K562 (cell line): ENCODE measurements around the gene TMEM116. TPM values are rescaled to one million over a fixed set of nuclear protein-coding genes. Genes with fewer than 3 reads are reported as not detected.

Experiments
- ATAC-seq: fragments of 200-7000 bp; cut with Tn5 transposase; 3 replicates; pipeline ENCODE4 v1.9.1; 2020; ENCODE audit warnings: moderate library complexity
- BruUV-seq: library from RNA; stranded (reverse); fragments of 400-500 nt; replicated peaks from 2 replicates; lab custom pipeline; 2021; lab: Mats Ljungman, UMichigan
- CTCF ChIA-PET: fragments of 300-600 bp; formaldehyde crosslinking; extraction: SDS; loops from one replicate; lab custom pipeline; 2021; ENCODE audit warnings: low intra/inter-chr PET ratio; lab: Yijun Ruan, JAX
- POLR2A ChIA-PET: fragments of 300-600, 350-650 bp; sonication (Branson Sonifier 250); formaldehyde crosslinking; extraction: SDS; loops from one replicate; lab custom pipeline; 2021; ENCODE audit warnings: antibody characterized with exemption, inconsistent platforms; lab: Yijun Ruan, JAX
- DNase-seq, 4 experiments: peaks; one replicate each; pipeline versions ENCODE4 v3.0.0 to v3.0.0-alpha.2; 2011 to 2018; ENCODE audit warnings: low spot score in 3 of 4, mixed read lengths in 3 of 4; ENCODE audit errors: extremely low read depth in 1 of 4
- FAIRE-seq: peaks from 2 replicates; lab custom pipeline; 2011; peaks lifted over from hg19 to GRCh38; lab: Jason Lieb, UNC
- H2AFZ ChIP-seq: 2 replicates; pipeline ENCODE4 v1.6.0; 2011; ENCODE audit warnings: low read depth, low read length, control low read depth, inconsistent platforms
- H3K27ac ChIP-seq: fragments of 200-600 bp; 3 replicates; pipeline ENCODE4 v1.8.0; 2011; ENCODE audit warnings: low read depth, mild to moderate bottlenecking, control low read depth, inconsistent platforms, low read length, moderate library complexity, mixed read lengths; ENCODE audit errors: extremely low read depth
- H3K27me3 ChIP-seq, 2 experiments: fragments of 300-600 bp in 1 of 2; 2 replicates in 1 of 2; 3 replicates in 1 of 2; pipeline versions ENCODE4 v1.6.0 to v1.8.0; 2011; ENCODE audit warnings: inconsistent platforms in 2 of 2, low read length in 2 of 2, mild to moderate bottlenecking in 1 of 2, mixed read lengths in 1 of 2, moderate library complexity in 1 of 2; ENCODE audit not compliant: control insufficient read depth in 2 of 2, insufficient read depth in 2 of 2
- H3K36me3 ChIP-seq: fragments of 300-600 bp; 3 replicates; pipeline ENCODE4 v1.8.0; 2011; ENCODE audit warnings: mild to moderate bottlenecking, low read length, inconsistent platforms; ENCODE audit not compliant: control insufficient read depth, insufficient read depth
- H3K4me1 ChIP-seq, 2 experiments: fragments of 200-600 bp in 1 of 2; replicated peaks in 1 of 2; 2 replicates in 1 of 2; 3 replicates in 1 of 2; pipeline versions ENCODE4 v1.5.1 to v1.8.0; 2011; ENCODE audit warnings: inconsistent platforms in 2 of 2, low read length in 2 of 2, mild to moderate bottlenecking in 1 of 2, mixed read lengths in 1 of 2, moderate library complexity in 1 of 2; ENCODE audit not compliant: control insufficient read depth in 2 of 2, insufficient read depth in 2 of 2
- H3K4me2 ChIP-seq: 2 replicates; pipeline ENCODE4 v1.6.1; 2011; ENCODE audit warnings: low read length, control low read depth, inconsistent platforms, mixed read lengths; ENCODE audit not compliant: insufficient read depth
- H3K4me3 ChIP-seq: fragments of 200-600 bp; sonication (generic), shearing (Covaris generic); 2 replicates; pipeline ENCODE4 v1.5.1; 2016; ENCODE audit warnings: control low read depth, inconsistent platforms
- H3K79me2 ChIP-seq: fragments of 200-600 bp; 3 replicates; pipeline ENCODE4 v1.8.0; 2011; ENCODE audit warnings: low read length, inconsistent platforms; ENCODE audit not compliant: control insufficient read depth, insufficient read depth
- H3K9ac ChIP-seq, 2 experiments: 2 replicates each; pipeline versions ENCODE4 v1.6.0 to v1.6.1; 2011; ENCODE audit warnings: low read depth in 2 of 2, low read length in 2 of 2, control low read depth in 1 of 2, inconsistent platforms in 1 of 2, mild to moderate bottlenecking in 1 of 2, mixed read lengths in 1 of 2; ENCODE audit not compliant: insufficient read depth in 1 of 2
- H3K9me1 ChIP-seq: one replicate; pipeline ENCODE4 v1.6.0; 2011; ENCODE audit warnings: inconsistent platforms, mild to moderate bottlenecking, low read length, moderate library complexity; ENCODE audit not compliant: control insufficient read depth, insufficient read depth
- H3K9me3 ChIP-seq: replicated peaks from 2 replicates; pipeline ENCODE4 v1.5.1; 2011; ENCODE audit warnings: low read depth, low read length, inconsistent platforms; ENCODE audit not compliant: control insufficient read depth, insufficient read depth
- H4K20me1 ChIP-seq: replicated peaks from 2 replicates; pipeline ENCODE4 v1.6.1; 2011; ENCODE audit warnings: low read length, inconsistent platforms, mixed read lengths; ENCODE audit not compliant: control insufficient read depth, insufficient read depth
- DMBX1 ChIP-seq: fragments of 250-450 bp; sonication (Bioruptor Pico); IDR thresholded peaks from 2 replicates; pipeline ENCODE4 v1.8.0; 2022; ENCODE audit warnings: inconsistent platforms, mild to moderate bottlenecking, moderate library complexity, borderline replicate concordance
- FOXJ3 ChIP-seq: sonication (generic); formaldehyde crosslinking; IDR thresholded peaks from 2 replicates; pipeline ENCODE4 v1.4.0; 2020; ENCODE audit warnings: mild to moderate bottlenecking, missing genetic modification reagents
- KAT2B ChIP-seq: IDR thresholded peaks from one replicate; pipeline ENCODE4 v1.6.1; 2012; ENCODE audit warnings: low read depth, mild to moderate bottlenecking, control low read depth, inconsistent platforms, low read length, moderate library complexity
- KDM1A ChIP-seq, 2 experiments: fragments of 450-650 bp; IDR thresholded peaks; 2 replicates each; pipeline ENCODE4 v1.6.1; 2016; ENCODE audit warnings: mild to moderate bottlenecking in 2 of 2
- PHF21A ChIP-seq: fragments of 450-650 bp; IDR thresholded peaks from 2 replicates; pipeline ENCODE4 v1.6.1; 2017; ENCODE audit warnings: low read depth, borderline replicate concordance
- TFE3 ChIP-seq: fragments of 450-650 bp; formaldehyde crosslinking; IDR thresholded peaks from 2 replicates; pipeline ENCODE4 v1.4.0; 2020; ENCODE audit warnings: mild to moderate bottlenecking, mixed read lengths
- ZBTB8A ChIP-seq: fragments of 450-650 bp; IDR thresholded peaks from 2 replicates; pipeline ENCODE4 v1.6.1; 2018; ENCODE audit warnings: mild to moderate bottlenecking, moderate library complexity; ENCODE audit not compliant: partially characterized antibody
- ZNF778 ChIP-seq: fragments of 450-650 bp; formaldehyde crosslinking; IDR thresholded peaks from 2 replicates; pipeline ENCODE4 v1.4.0; 2020; ENCODE audit warnings: mild to moderate bottlenecking, moderate library complexity
- ZNF785 ChIP-seq: fragments of 250-450 bp; sonication (Bioruptor Pico); IDR thresholded peaks from 2 replicates; pipeline ENCODE4 v1.4.0; 2020; ENCODE audit warnings: mild to moderate bottlenecking
- WGBS: fragments of 100-300 bp; shearing (Covaris generic); methylation state at CpG from one replicate; pipeline ENCODE4 v1.1.6; 2016; ENCODE audit warnings: low coverage, mixed read lengths; ENCODE audit not compliant: insufficient coverage; ENCODE audit errors: missing lambda C conversion rate; 5-methylcytosine and 5-hydroxymethylcytosine counted together
- in situ Hi-C: fragments of 300-500 bp; cut with MboI; formaldehyde crosslinking; loops from 4 replicates; pipeline ENCODE4 v1.15.0; 2018; ENCODE audit warnings: inconsistent platforms, mixed read lengths
- intact Hi-C: fragments of 100-400 bp; cut with micrococcal nuclease; formaldehyde crosslinking; loops from 2 replicates; pipeline ENCODE4 v1.14.2; 2022
- polyA plus RNA-seq, 8 experiments: library from polyadenylated mRNA; depleted of rRNA in 4 of 8; stranded (reverse) in 5 of 8; unstranded in 3 of 8; fragments of >200 nt; fragmentation: Nextera tagmentation in 2 of 8; fragmentation: Illumina TruSeq in 1 of 8; extraction: Ambion mirVana in 2 of 8; extraction: Trizol in 1 of 8; gene quantifications; 2 replicates each; pipeline versions ENCODE4 v1.2.1 to v1.2.3, GENCODE V29; 2011 to 2014; ENCODE audit warnings: inconsistent platforms in 1 of 8, missing spikeins in 1 of 8
- total RNA-seq, 7 experiments: library from RNA; depleted of rRNA in 6 of 7; stranded (reverse); fragments of >200 nt in 6 of 7; fragmentation: Illumina TruSeq in 2 of 7; extraction: Trizol in 2 of 7; gene quantifications; 2 replicates each; pipeline versions ENCODE4 v1.2.1 to v1.2.3, GENCODE V29; 2011 to 2021; ENCODE audit warnings: low replicate concordance in 1 of 7

TMEM116 gene
- total and polyA plus RNA-seq, 9 of the 15 experiments (the other 6 are each of a cell fraction or from before 2014, with no cell fraction given) = 5.2 to 78.6 (median 13.9) TPM

- 0 out of 2 replicates have a peak, but pooled peaks have one; percentile 44 for TF ChIP-seq DMBX1 (CRISPR knock-in tag)
- TF ChIP-seq KDM1A (IDR thresholded peaks at IDR 0.05) = 0 out of 4 replicates have a peak, but pooled peaks of 1 of the 2 experiments have one; percentile 21
Observed at GRCh38 chr12:111999129-111999528, 13.8 kb downstream of the TMEM116 start (continued).

- DNase-seq = no peak
- no peaks in the 10 kb centered on the region for H3K27me3 ChIP-seq
- CTCF ChIA-PET = no interaction called here
- no TSS peak for BruUV-seq
- intact Hi-C loops (no loop called here), in situ Hi-C loops (no loop called here)
- no peak overlapping the region for H2AFZ ChIP-seq
- no peak overlapping the region; a peak in 1 of 4 replicates for H3K9ac ChIP-seq
- H4K20me1 ChIP-seq = no peaks in the 10 kb centered on the region
- peaks cover 9 to 20% of the 10 kb centered on the region in 2 experiments; a peak in 3 of 5 replicates for H3K4me1 ChIP-seq
- no peaks in the 10 kb centered on the region for H3K9me1 ChIP-seq
- TF ChIP-seq ZNF778 (CRISPR knock-in tag) = no peak
- no peak for TF ChIP-seq PHF21A
- no peak for TF ChIP-seq TFE3
- TF ChIP-seq KAT2B = no peak
- TF ChIP-seq ZBTB8A = no peak
- TF ChIP-seq ZNF785 (CRISPR knock-in tag) = no peak
- no peak for TF ChIP-seq FOXJ3 (CRISPR knock-in tag)
- peak overlapping the region; percentile 27; the same call in 1 of the 3 replicates for H3K27ac ChIP-seq
- peaks cover 2% of the 10 kb centered on the region; the same call in 1 of the 3 replicates for H3K36me3 ChIP-seq
- peaks cover 8% of the 10 kb centered on the region for H3K79me2 ChIP-seq
- H3K4me2 ChIP-seq = no peak overlapping the region
- WGBS = 73% methylated on average over 4 of the region's 4 CpGs
- POLR2A ChIA-PET = interaction anchor here (1.3 to 2.0 kb wide), 3 partner anchors 10 to 23 kb away, joined by 3 to 10 read pairs (median 3); no protein-coding TSS in a partner anchor
- H3K9me3 ChIP-seq = no peaks in the 10 kb centered on the region
- FAIRE-seq = no peak
- ATAC-seq = no peak
- H3K4me3 ChIP-seq = no peak overlapping the region
Observed at GRCh38 chr12:111998015-111998414, 14.9 kb downstream of the TMEM116 start.
